GM18907 (cell line): ENCODE data around the gene ANKRD63.

Experiments used
- ATAC-seq: cut with Tn5 transposase; IDR thresholded peaks from one replicate; pipeline ENCODE4 v1.9.1; 2021; ENCODE audit warnings: mild to moderate bottlenecking, moderate library complexity; ENCODE audit not compliant: unreplicated experiment

The ANKRD63 gene

GRCh38 chr15:40295877-40296560 lies 13.2 kb upstream of the ANKRD63 start:
- no peak for ATAC-seq

GRCh38 chr15:40295297-40295696 lies 12.4 kb upstream of the ANKRD63 start:
- ATAC-seq, result no peak

GRCh38 chr15:40293905-40294895 lies 11.3 kb upstream of the ANKRD63 start:
- no peak for ATAC-seq

- ATAC-seq, result no peak
Observed at GRCh38 chr15:40293006-40293405, 10.1 kb upstream of the ANKRD63 start.

- ATAC-seq, result no peak
Observed at GRCh38 chr15:40292246-40292645, 9.4 kb upstream of the ANKRD63 start.

- no peak for ATAC-seq
Observed at GRCh38 chr15:40290918-40291574, 8.2 kb upstream of the ANKRD63 start.

GRCh38 chr15:40290545-40290917 lies 7.7 kb upstream of the ANKRD63 start:
- ATAC-seq, result no peak

- ATAC-seq, result no peak
Observed at GRCh38 chr15:40289140-40289775, 6.4 kb upstream of the ANKRD63 start.

- no peak for ATAC-seq
Observed at GRCh38 chr15:40287968-40288367, 5.1 kb upstream of the ANKRD63 start.

- no peak for ATAC-seq
Observed at GRCh38 chr15:40287505-40287904, 4.6 kb upstream of the ANKRD63 start.

- ATAC-seq, result no peak
Observed at GRCh38 chr15:40286794-40287193, 3.9 kb upstream of the ANKRD63 start.

GRCh38 chr15:40286061-40286532 lies 3.2 kb upstream of the ANKRD63 start:
- no peak for ATAC-seq

GRCh38 chr15:40285554-40286011 lies 2.7 kb upstream of the ANKRD63 start:
- no peak for ATAC-seq

GRCh38 chr15:40285151-40285550 lies 2.3 kb upstream of the ANKRD63 start:
- ATAC-seq, result no peak

- no peak for ATAC-seq
Observed at GRCh38 chr15:40283615-40284300, 894 bp upstream of the ANKRD63 start.

- ATAC-seq, result peak; percentile 52
Observed at GRCh38 chr15:40282147-40282868, 556 bp downstream of the ANKRD63 start.

GRCh38 chr15:40281801-40282146 lies 1.1 kb downstream of the ANKRD63 start:
- no peak for ATAC-seq

- no peak for ATAC-seq
Observed at GRCh38 chr15:40281057-40281800, 1.6 kb downstream of the ANKRD63 start.
